LNCAP (cell line): ENCODE measurements around the gene NR3C1.
A peak's percentile ranks its signal among the peaks of the same experiment; 100 is the strongest.

Experiments
- TF ChIP-seq, protein P1 (sequence below): fragments of 450-650 bp; IDR thresholded peaks from 2 replicates; pipeline ENCODE4 v1.5.1; 2017; ENCODE audit warnings: mild to moderate bottlenecking

The NR3C1 gene

DNA sequence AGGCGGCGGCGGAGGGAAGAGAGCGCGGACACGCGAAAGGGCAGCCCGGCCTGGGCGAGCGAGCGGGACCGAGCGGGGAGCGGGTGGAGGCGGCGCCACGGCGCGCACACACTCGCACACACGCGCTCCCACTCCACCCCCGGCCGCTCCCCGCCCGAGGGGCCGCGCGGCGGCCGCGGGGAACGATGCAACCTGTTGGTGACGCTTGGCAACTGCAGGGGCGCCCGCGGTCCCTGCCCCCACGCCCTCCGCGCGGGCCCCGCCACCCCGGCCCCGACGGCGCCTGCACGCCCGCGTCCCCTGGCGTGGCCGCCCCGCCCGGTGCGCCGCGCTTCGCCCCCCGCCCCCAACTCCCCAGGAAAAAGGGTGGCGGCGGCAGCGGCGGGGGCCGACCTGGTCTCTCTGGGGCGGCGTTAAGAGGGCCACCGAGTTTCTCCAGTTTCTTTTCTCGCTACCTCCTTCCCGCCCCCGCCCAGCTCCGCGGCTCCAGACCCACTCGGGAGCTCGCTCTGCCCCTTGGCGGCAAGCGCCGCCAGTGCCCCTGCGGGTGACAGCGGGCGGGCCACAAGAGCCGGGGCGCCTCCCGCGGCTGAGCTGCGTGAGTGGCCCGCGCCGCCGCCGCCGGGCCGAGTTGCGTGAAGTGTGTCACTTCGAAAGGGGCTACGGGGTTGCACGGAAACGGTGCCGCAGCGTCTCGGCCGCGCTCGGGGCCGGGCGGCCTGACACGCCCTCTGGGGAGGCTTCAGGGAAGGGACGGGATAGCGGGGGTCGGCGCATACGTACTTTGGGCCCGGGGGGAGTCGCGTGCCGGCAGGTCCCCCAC, at the start of gene NR3C1:
Gene NR3C1 (minus strand): TSS at position 94 of the 823 bp plus-strand sequence. CDS start 2,847 bp downstream, outside the sequence.
- TF ChIP-seq, protein P1, sequence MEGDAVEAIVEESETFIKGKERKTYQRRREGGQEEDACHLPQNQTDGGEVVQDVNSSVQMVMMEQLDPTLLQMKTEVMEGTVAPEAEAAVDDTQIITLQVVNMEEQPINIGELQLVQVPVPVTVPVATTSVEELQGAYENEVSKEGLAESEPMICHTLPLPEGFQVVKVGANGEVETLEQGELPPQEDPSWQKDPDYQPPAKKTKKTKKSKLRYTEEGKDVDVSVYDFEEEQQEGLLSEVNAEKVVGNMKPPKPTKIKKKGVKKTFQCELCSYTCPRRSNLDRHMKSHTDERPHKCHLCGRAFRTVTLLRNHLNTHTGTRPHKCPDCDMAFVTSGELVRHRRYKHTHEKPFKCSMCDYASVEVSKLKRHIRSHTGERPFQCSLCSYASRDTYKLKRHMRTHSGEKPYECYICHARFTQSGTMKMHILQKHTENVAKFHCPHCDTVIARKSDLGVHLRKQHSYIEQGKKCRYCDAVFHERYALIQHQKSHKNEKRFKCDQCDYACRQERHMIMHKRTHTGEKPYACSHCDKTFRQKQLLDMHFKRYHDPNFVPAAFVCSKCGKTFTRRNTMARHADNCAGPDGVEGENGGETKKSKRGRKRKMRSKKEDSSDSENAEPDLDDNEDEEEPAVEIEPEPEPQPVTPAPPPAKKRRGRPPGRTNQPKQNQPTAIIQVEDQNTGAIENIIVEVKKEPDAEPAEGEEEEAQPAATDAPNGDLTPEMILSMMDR = peak; percentile 46

GRCh38 chr5:143449772-143450171, 46.3 kb upstream of the NR3C1 start:
- TF ChIP-seq, protein P1 = no peak

DNA sequence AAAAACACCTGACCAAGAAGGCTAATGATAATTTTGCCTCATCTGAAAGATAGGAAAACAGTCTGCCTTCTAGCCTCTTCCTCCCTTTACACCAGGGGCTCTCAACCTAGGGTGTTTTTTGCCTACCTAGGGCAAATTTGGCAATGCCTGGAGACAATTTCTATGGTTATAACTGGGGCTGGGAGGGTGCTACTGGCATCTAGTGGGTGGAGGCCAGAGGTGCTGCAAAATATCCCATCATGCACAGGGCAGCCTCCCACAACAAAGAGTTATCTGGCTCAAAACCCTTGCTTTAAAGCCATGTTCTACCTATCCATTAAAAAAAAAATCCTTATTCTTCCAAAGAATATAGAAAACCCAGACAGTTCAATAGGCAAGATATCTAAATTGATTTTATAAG, 45.0 kb upstream of the NR3C1 start:
- TF ChIP-seq, protein P1 = no peak

DNA sequence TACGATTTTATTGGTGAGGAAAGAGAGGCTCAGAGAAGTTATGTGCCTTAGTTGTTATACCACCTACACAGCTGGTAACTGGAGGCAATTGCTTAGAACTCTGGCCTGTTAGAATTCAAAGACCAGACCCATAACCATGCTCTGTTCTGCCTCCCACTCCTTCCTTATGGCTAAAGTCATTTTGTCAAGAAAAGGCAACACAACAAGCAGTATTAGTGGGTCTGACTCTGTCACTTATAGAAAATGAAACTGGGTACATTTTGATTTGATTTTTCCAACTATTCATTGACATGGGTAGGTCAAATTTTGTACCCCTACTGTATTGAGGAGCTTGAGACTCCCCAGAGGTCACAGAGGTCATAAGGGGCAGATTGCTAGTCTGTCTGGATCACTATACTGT, 44.5 kb upstream of the NR3C1 start:
- TF ChIP-seq, protein P1 = no peak

DNA sequence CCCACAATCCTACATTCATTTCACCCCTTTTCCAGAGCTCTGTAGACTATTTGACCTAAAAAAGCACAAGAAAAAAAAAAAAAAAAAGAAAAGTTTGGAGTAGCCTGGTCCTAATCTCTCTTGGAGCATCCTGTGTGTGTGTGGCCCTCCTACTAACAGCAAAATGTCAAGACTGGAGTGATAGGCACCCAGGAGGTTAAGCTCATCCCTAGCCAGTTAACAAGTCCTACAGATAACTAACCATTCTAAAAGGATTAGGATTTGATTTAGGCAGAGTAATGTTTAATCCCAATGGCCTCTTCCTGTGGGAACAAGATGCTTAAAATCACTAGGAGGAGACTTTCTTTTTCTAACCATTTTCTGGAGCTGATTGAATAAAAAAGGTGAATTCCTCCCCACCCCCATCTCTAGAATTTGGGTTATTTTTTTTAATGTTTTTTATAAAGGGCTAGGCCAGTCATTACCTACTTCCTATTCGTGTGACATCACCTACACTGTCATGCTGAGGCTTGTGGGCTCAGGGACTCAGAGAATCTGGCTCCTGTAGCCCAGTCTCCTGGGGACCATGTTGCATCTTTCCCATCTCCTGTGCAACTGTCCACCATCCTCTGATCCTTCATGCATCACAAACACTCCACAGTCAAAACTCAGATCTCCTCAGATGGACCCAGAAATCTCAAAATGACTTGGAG, 43.2 kb upstream of the NR3C1 start:
- TF ChIP-seq, protein P1 = no peak

DNA sequence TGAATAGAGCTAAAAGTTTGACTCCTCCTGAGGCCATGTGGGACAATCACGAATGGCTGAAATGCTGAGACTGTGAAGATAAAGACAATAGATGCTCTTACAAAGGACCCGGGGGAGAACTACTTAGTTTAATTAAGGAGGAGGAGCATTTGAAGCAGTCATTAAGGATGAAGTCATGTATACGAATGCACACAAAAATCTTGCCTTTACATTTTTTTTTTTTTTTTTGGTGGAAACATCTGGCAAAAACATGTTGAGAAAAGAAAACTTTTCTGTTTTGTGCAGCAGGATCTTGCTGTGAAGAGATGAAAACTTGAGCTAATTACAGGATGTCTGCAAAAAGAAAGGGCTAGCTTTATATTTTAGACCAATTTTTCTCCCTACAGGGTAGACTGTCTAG, 42.3 kb upstream of the NR3C1 start:
- TF ChIP-seq, protein P1 = no peak

- TF ChIP-seq, protein P1 = no peak
These were observed 39.8 kb upstream of the NR3C1 start for GRCh38 chr5:143443330-143443729.
